Activated CD4-positive, CD25-positive, alpha-beta regulatory T cell treated with anti-CD3 and anti-CD28 coated beads, Interleukin-2, amount 50 U/mL, for 16 hours (primary cell): ENCODE data around the gene MSI2.

ENCODE experiments used
- DNase-seq: peaks from one replicate; pipeline ENCODE4 v3.0.0-alpha.2; 2020; ENCODE audit warnings: low read depth, low spot score

Gene MSI2

GRCh38 chr17:57593739-57594462, 337.6 kb downstream of the MSI2 start:
- DNase-seq = no peak

GRCh38 chr17:57594767-57595166, 338.4 kb downstream of the MSI2 start:
- DNase-seq = no peak

DNA sequence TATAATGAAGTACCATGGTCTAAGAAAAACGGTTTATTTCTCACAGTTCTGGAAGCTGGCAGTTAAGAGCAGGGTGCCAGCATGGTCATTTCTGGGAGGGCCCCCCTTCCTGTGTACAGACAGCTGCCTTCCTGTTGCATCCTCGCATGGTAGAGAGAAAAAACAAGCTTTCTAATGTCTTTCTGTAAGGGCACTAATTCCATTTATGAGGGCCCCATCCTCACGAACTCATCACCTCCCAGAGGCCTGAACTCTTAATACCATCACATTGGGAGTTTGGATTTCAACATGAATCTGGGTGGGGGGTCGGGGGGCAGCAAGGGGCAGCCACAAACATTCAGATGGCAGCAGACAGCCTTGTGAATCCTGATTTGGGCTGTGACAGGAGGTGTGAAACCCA, 339.1 kb downstream of the MSI2 start:
- DNase-seq = no peak

DNA sequence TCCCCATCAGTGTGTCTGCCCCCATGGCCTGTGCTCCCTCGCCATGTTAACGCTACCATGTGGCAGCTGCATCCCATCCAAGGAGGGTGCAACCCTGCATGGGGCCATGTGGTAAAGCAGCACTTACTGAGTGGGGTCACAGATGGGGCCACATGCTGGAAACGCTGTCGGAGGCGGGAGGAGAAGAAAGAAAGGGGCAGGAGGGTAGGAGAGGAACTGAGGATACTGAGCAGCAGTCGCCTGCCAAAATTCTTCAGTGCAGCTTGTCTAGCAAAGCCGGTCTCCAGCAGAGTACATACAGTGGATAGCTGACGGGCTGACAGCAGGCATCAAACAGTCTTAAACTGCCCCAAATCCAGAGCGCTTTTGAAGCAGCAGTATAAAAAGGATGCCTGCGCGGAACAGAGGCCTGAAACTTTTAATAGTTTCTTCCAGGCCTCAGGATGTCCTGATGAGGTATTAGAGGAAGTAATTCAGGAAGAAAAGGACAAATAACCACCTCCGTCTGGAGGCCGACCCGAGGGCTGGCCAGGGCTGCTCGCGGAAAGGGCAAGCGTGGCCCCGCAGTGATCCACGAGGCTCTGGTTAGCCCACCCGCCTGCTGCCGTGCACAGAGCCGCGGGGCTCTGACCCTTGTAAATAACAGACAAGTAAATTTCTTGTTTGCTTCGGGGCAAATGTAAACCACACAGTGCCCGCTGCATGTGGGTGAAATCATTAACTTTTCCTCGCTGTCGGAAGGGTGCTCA, 339.8 kb downstream of the MSI2 start:
- DNase-seq = no peak

DNA sequence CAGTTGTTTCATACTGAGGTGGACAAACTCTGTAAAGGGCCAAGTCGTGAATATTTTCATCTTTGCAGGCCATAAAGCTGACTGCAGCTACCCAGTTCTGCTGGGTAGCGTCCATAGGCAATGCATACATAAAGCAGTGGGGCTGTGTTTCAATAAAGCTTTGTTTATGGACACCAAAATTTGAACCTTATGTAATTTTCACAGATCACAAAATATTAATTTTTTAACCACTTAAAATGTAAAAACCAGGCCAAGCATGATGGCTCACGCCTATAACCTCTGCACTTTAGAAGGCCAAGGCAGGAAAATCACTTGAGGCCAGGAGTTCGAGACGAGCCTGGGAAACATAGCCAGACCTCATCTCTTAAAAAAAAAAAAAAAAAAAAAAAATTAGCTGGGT, 340.8 kb downstream of the MSI2 start:
- no peak for DNase-seq

DNA sequence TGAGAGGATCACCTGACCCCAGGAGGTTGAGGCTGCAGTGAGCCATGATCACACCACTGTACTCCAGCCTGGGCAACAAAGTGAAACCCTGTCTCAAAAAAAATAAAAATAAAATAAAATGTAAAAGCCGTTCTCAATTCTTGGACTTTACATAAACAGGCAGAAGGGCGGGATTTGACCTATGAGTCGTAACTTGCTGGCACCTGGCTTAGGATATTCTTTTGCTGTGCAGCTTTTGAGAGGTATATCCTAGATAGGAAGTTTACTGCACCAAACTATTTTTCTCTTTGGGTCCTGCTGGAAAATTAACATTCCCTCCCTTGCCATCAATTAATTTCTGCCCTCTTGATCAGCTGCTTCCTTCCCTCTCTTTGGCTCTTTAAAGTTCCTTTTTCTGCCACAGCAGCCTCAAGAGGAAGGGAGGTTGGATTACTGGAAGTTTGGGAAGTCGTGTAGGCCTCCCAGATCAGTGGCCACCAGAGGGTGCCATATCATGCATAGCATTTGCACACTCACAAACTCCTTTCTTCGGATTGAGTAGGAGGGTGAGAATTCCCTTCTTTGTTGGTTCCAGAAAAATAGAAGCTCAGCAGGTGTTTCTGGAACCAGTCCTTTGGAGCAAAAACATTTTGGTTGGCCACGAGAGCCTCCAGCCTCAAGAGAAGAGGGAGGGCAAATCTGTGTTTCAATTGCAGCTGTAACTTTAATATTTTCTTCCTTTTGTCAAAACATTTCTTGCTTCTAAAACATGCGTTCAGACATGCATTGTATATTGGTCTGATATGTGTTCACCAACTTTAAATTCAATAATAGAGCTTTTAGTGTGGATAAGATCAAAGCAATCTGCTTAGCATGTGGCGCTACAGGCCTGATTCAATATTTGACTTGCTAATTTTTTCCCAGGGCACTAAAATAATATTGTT, 341.5 kb downstream of the MSI2 start:
- no peak for DNase-seq

DNA sequence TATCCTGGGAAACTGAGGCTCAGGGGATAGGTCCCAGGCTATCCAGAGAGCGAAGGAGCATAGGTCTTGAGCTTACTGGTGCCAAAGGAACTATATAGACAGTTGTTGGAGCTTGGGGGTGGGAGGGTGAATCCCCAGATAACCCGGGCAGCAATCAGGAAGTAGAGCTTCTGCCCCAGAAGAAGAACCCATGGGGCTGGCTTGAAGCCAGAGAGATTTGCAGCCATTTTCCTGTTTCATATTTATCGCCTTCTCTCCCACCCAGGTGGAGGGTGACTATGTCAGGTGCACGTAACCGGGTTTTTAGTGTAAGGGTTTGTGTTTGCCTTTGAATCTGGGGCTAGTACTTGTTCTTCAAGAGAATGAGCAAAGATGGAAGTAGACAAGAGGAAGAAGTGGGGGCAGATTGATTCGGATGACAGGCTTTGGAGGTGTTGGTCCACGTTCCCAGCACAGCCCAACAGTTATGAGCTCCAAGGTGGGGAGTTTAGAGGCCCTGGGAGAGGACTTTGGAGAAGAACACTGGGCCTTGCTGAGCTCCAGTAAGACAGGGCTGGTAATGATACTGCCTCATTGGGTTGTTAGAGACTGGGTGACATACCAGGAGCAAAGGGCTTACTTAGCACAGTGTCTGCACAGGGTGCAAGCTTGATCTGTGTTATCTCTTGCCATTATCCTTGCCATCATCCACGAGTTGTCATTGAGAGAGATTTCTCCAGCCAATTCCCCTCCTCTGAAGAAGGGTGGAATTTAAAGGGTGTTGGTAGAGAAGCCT, 343.1 kb downstream of the MSI2 start:
- no peak for DNase-seq

DNA sequence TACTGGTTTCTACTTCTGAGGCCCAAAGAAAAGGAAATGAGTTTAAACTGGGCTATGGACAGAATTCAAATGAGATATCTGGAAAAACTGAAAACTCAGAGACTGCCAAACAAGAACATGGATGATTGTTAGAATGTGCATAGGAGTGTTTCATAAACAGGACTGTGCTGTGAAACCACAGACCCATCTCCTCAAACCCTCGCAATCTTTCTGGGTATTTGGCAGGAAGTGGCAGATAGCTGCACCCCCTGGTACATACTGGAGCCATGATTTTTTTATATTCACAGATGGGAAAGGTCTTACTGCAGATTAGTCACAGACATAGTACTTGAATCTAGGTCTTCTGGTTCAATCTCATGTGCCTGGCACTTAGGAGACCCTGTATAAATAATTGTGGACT, 343.8 kb downstream of the MSI2 start:
- no peak for DNase-seq

DNA sequence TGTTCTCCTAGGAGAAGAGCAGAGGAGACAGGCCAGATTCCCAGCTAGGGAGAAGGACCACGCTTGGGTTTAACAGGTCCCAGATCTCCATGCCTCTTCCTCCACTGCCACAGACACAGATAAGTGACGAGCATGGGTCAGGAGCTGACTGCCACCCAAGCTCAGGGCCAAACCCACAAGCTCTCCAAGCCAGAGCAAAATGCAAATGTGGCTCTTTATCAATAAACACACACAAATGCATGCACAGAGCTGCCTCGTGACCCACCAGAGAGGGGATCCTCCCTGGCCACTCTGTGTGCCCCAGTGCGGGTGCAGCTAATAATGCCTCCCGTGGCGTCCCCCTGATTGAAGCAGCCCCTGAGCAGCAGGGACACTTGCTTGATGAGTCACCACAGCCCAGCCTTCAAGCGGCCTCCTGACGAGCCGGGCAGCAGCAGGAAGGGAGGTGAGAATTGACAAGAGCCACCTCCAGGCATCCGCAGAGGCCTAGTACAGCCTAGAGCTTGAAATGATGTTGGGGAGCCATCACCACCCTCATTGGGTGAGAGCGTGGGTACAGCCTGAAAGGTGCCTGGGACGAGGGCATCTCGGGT, 344.9 kb downstream of the MSI2 start:
- DNase-seq = no peak

DNA sequence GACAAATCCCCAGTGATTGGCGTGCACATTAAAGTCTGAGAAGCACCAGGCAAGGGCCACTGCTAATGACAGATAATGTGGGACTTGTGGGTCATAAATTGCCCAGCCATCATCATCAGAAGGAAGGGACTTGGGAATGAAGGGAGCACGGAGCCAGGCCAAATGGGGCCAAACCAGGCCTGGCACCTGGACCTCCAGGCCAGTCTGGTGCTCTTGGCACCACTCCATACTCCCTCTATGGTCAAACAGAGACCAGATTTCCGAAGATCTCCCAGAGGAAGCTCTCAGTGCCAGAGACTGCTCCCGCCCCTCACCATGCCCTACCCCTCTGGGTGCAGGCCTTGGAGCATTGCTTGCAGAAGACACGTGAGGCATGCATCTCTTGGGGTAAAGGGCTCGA, 346.6 kb downstream of the MSI2 start:
- no peak for DNase-seq

DNA sequence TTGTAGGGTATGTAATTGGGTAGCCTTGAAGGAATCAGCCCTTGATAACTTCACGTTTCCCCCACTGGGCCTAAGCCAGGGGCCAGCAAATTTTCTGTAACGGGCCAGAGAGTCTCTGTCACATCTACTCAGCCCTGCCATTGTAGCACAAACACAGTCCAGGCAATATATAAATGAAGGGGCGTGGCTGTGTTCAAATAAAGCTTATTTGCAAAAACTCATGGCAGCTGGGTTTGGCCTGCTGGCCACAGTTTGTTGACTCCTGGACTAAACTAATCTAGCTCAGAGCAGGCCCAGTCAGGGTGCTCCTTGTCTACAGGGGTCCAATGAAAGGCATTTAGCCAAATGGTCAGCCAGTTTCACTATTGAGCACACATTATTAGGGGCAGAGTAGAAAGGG, 347.2 kb downstream of the MSI2 start:
- DNase-seq = no peak

GRCh38 chr17:57603978-57604377, 347.7 kb downstream of the MSI2 start:
- peak; percentile 40 for DNase-seq

- no peak for DNase-seq
These were observed 348.7 kb downstream of the MSI2 start for GRCh38 chr17:57604771-57605674.

DNA sequence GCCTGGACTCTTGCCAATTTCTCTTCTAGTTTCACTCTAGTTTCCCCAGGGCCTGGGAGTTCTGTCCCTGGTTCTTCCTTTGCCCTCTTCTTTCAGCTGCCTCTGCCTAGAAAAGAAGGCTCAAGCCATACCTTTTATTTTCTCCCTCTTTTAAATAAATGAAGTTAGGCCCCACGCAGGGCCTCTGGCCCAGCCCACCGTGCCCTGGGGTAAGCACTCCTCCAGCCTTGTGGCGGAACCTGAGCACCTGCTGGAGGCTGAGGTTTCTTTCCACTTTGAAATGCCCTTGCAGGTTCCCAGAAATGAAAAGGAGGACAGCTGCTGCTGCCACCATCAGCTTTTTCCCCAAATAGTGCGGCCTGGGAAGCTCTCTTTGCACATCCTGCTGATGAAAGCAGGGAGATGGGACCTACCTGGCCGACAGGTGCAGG, 349.4 kb downstream of the MSI2 start:
- no peak for DNase-seq

GRCh38 chr17:57606111-57606875, 350.0 kb downstream of the MSI2 start:
- no peak for DNase-seq

- no peak for DNase-seq
These were observed 351.3 kb downstream of the MSI2 start for GRCh38 chr17:57607553-57608120.

DNA sequence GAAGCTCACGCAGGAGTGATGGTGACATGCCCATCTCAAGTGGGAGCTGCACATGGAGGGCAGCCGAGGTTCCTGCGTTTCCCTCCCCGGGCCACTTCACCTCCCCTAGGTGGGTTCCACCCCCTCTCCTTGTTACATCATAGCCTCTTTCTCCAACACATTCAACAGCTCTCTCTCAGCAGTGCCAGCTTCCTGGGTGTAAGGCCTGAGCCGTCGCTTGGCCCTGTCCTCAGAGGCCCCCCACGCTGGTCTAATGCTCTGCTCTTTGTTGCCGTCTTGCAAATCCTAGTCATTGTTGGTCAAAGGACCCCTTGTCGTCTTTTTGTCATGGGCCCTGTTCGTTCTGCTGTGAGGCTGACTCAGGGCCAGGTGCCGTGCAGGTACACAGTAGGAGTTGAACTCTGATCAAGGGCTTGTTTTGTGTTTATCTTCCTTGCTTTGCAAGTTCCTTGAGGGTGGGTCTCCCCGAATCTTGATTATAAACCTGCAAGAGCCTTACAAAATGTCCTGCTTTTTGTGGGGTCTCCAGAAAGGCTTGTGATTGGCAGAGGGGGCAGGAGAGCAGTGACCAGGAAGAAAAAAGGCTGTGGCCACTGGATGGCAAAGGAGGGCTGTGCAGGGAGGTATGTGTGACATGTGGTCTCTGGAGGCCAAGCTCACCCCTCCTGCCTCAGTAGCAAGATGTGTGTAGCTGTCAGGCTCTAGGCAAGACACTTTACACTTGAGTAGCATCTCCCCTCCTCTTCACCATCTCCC, 352.2 kb downstream of the MSI2 start:
- DNase-seq = no peak
